CD4-positive, alpha-beta T cell treated with Interleukin-4 for 4 hours (primary cell): ENCODE data around the gene ITGA5.

Source experiments
- DNase-seq: peaks from one replicate; pipeline ENCODE4 v3.0.0-alpha.2; 2020

Gene ITGA5

GRCh38 chr12:54409267-54409666 is 9.8 kb downstream of the ITGA5 start:
- DNase-seq = no peak

DNA sequence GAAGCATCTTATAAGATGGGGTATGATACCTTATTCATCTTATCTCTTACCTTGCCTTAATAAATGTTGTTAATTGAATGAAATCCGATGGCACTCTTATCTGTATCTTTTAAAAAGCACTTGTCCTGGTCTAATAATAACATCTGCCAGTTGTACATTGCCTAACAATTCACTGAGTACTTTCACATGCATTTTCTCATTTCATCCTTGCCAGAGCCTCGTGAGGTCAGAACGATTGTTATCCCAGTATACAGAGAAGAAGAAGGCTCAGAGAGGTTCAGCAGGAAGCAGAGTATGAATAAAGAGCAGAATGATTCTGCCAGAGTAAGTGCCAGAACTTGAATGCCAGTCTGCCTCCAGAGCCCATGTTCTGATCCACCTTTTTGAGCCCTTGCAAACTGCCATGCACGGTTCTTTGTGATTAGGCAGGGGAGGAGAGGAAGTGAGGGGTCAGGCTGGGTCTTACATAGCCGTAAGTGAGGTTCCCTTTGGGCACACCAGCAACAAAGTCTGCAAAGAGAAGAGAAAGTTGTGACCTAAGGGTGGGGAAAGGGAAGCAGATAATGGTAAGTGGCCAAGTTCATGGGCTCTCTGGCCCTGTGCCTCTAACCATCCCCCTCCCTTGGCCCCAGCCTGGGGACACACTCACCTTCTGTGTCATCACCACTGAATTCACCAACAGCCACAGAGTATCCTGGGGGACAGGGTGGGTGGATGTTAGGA is 11.7 kb downstream of the ITGA5 start:
- no peak for DNase-seq

GRCh38 chr12:54405573-54405972 is 13.5 kb downstream of the ITGA5 start:
- no peak for DNase-seq

DNA sequence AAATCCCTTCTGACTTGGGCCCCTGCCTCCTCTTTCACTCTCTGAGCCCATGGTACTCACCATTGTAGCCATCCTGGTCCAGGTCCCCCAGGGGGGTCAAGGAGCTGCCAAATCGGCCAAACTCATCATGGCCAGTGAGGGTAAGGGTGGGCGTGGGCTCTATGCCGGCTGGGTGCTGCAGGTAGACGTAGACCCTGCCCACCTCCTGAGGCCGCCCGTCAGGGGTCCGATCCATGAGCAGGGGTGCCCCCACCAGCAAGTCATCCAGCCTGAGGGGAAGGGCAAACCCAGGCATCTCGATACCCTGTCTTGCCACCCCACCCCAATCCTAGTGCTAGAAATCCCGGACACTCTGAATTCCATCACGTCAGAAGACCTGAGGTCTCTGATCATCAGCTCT is 14.0 kb downstream of the ITGA5 start:
- DNase-seq = no peak

- DNase-seq = peak; percentile 57
Observed at GRCh38 chr12:54404061-54405004, 14.7 kb downstream of the ITGA5 start.

DNA sequence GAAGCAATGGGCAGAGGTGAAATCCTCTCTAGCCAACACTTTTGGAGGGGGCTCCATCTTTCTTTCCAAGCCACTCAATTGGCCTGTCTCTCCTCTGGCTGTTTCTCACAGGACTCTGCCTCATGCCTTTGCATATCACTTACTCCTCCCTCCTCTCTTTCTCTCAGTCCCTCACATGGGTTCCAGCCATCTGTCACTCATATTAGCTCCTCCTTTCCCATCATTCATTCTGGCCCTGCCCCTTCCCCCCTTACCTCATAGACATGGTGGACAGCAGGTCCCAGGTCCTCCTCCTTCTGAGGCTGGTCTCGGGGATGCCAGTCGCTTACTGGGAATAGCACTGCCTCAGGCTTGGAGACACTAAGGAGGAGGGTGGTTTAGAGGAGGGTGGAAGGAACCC is 17.9 kb downstream of the ITGA5 start:
- DNase-seq = no peak

DNA sequence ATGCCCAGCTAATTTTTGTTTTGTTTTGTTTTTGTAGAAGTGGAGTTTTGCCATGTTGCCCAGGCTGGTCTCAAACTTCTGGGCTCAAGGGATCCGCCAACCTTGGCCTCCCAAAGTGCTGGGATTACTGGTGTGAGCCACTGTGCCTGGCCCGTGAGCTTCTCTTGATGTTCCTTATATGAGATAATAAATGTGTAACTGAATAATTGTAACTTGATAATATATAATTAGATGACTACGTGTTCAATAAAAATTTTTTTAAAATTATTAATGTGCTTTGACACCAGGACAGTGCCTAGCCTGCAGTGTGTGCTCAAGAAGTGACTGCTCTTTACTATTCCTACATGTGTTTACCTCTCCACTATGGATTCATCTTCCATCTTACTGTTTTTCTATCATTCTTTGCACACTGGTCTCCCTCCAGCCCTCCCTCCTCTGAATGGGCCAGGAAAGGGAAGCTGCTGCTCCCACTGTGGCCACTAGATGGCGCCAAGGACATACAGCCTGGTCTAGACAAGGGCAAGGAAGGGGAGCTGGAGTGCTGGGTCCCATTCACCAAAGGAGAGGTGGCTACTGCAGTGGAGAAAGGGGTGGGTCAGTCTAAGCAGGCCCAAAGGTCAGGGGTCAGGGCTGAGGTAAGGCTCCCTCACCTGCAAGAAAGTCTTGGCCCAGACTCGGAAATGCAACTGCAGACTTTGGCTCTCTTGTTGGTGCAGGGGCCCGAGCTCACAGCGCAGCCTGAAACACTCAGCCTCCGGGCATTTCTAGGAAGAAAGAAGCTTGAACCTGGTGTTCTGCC is 19.9 kb downstream of the ITGA5 start:
- peak; percentile 85 for DNase-seq

- DNase-seq = no peak
Observed at GRCh38 chr12:54398218-54398617, 20.8 kb downstream of the ITGA5 start.

DNA sequence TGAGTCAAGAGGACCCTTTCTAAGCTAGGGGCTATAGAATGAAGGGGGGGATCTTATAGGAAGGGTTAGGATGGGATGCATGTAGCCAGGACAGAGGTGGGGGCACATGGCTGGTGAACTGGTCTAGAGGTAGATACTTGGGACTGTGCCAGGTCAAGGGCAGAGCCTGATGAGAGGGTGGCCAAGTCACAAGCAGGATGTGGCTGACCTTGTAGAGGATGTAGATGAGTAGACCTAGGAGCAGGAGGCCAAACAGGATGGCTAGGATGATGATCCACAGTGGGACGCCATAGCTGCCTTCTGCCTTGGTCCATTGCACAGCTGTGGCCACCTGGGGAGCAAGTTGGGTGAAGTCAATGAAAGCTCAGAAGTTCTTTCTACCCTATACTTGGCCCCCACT is 21.9 kb downstream of the ITGA5 start:
- DNase-seq = no peak

- DNase-seq = no peak
Observed at GRCh38 chr12:54395545-54395944, 23.5 kb downstream of the ITGA5 start.

DNA sequence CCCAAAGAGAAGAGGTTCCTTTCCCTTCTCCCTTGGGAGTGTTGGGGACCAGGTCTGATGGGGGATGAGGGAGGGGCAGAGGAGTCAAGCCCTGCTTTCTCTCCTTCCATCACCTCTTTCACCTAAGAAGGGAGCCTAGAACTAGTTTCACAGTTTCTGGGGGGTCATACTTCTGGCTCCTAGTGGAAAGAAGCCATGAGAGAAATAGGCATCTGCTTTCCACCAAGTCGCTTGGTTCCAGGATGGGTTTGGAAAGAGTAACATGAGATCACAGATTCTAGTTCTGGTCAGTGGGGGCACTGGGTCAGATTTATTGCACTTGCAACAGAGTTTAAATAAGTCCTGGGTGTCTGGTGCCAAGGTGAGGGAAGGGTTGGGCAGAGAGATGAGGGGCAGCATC is 24.1 kb downstream of the ITGA5 start:
- DNase-seq = no peak

- peak; percentile 48 for DNase-seq
Observed at GRCh38 chr12:54394281-54394719, 24.8 kb downstream of the ITGA5 start.

GRCh38 chr12:54393743-54394142 is 25.3 kb downstream of the ITGA5 start:
- no peak for DNase-seq

DNA sequence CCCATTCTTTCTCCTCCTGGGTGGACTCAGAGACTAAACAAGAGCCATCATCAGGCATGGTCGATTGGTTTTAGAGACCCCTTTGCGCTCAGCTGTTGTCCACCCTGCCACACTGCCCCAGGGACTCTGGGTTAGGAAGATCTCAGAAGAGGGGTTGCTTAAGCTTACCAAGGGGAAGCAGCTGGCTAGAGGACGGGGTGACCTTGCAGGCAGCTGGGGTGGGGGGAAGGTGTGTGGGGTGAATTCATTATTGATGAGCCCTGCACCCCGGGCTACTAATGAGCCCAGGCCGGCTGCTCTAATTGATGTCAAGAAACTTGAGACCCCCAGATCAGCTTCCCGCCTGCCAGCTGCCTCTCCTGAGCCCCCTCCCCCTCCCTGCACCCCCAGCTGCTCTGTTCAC is 25.9 kb downstream of the ITGA5 start:
- DNase-seq = no peak

GRCh38 chr12:54392485-54393206 is 26.4 kb downstream of the ITGA5 start:
- DNase-seq = no peak

- peak; percentile 55 for DNase-seq
Observed at GRCh38 chr12:54390668-54391551, 28.2 kb downstream of the ITGA5 start.

- no peak for DNase-seq
Observed at GRCh38 chr12:54390176-54390667, 28.8 kb downstream of the ITGA5 start.

GRCh38 chr12:54389607-54390175 is 29.4 kb downstream of the ITGA5 start:
- DNase-seq = no peak

- DNase-seq = no peak
Observed at GRCh38 chr12:54389134-54389508, 29.9 kb downstream of the ITGA5 start.

DNA sequence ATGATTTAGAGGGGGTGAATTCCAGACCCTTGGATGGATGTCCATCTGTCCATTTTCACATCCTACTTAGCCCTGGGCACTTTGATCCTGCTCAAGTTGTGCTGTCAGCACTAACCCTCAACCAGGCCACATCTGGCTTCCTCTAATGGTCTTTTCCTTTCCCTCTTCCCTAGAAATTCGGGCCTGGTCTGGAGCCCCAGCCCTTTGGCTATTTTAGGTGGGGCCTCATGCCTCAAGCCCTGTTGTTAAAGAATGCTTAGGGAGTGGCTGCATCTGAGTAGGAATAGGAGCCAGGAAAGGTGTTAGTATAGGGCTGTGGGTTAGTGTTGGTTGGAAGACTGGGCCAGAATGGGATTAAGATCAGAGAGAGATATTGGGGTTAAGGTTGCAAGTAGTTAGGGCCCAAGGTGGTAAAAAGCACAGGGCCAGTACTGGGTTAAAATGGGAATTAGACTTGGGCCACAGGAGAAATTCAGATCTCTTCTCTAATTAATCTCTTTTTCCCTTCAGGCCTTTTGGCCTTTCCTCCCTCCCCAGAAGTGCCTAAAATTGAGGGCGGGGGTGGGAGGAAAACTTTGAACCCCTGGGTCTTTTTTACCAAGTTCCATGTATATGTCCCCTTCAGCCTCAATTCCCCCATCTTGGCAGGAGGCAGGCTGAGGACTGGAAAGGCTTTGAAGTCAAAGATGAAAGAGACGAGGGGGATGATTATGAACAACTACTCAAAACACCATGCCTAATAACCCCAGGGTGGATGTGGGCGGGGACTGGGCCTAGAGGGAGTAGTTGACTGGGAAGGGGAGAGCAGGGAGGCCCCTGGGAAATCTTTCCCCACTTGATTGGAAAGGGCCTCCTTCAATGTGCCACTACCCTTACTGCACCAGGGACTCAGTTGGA is 30.6 kb downstream of the ITGA5 start:
- DNase-seq = no peak
